Heart right ventricle (tissue), 16 donors: ENCODE measurements around the gene TNMD. TPM values are rescaled to one million over a fixed set of nuclear protein-coding genes. Genes with fewer than 3 reads are reported as not detected.

ENCODE experiments used
- ATAC-seq, 8 donors: fragments of 200-7000 bp; cut with Tn5 transposase; one replicate each; pipeline ENCODE4 v1.9.1; 2020; ENCODE audit warnings: mild to moderate bottlenecking in 8 of 8, moderate library complexity in 8 of 8, moderate number of reproducible peaks in 1 of 8
- DNase-seq, 2 donors: peaks; one replicate each; pipeline ENCODE4 v3.0.0-alpha.2; 2020
- H3K27ac ChIP-seq, 10 donors: fragments of 200-600 bp; sonication (generic) in 2 of 10; one replicate each; pipeline versions ENCODE4 v1.5.0 to v1.8.0; 2020 to 2022; ENCODE audit warnings: mild to moderate bottlenecking in 3 of 10
- H3K27me3 ChIP-seq, 7 donors: fragments of 200-600 bp; one replicate each; pipeline ENCODE4 v1.8.0; 2021 to 2022; ENCODE audit warnings: mild to moderate bottlenecking in 2 of 7
- H3K36me3 ChIP-seq, 9 donors: fragments of 200-600 bp; sonication (generic) in 1 of 9; one replicate each; pipeline versions ENCODE4 v1.5.0 to v1.8.0; 2020 to 2022; ENCODE audit warnings: mild to moderate bottlenecking in 2 of 9
- H3K4me1 ChIP-seq, 9 donors: fragments of 200-600 bp; sonication (generic) in 1 of 9; one replicate each; pipeline versions ENCODE4 v1.5.0 to v1.8.0; 2020 to 2022; ENCODE audit warnings: mild to moderate bottlenecking in 4 of 9
- H3K4me3 ChIP-seq, 10 donors: fragments of 200-600 bp; sonication (generic) in 2 of 10; one replicate each; pipeline versions ENCODE4 v1.5.0 to v1.8.0; 2020 to 2022; ENCODE audit warnings: mild to moderate bottlenecking in 7 of 10, moderate library complexity in 2 of 10
- H3K9me3 ChIP-seq, 11 donors: fragments of 200-600 bp in 10 of 11; sonication (generic) in 2 of 11; one replicate each; pipeline versions ENCODE4 v1.5.0 to v1.8.0; 2013 to 2022; ENCODE audit warnings: mild to moderate bottlenecking in 2 of 11, control low read depth in 1 of 11, moderate library complexity in 1 of 11
- WGBS, 2 donors: extraction: QIAGEN DNeasy Blood & Tissue Kit; methylation state at CpG; one replicate each; pipeline ENCODE4 v1.1.7; 2013; ENCODE audit warnings: inconsistent platforms in 1 of 2; 5-methylcytosine and 5-hydroxymethylcytosine counted together
- intact Hi-C, 10 donors: fragments of 100-400 bp; cut with DNase I; formaldehyde crosslinking; loops; one replicate each; pipeline versions ENCODE4 v1.11.1 to v1.14.2; 2022
- polyA plus RNA-seq, 2 donors: library from polyadenylated mRNA; stranded (reverse); fragments of 200-250 nt; gene quantifications; one replicate each; pipeline ENCODE4 v1.2.3, GENCODE V29; 2013
- total RNA-seq, 10 donors: library from RNA; stranded (reverse); fragmentation: NEBNext Ultra II Directional in 3 of 10; extraction: Animal tissue kit (Norgen Biotek cat#: 25700) in 3 of 10; gene quantifications; one replicate each; pipeline versions ENCODE4 v1.2.1 to v1.2.4, GENCODE V29; 2021 to 2023
- TF ChIP-seq, protein P1 (sequence below), 9 donors: fragments of 200-600 bp; sonication (generic) in 2 of 9; IDR thresholded peaks; one replicate each; pipeline versions ENCODE4 v1.5.0 to v1.8.0; 2021 to 2022; ENCODE audit warnings: antibody characterized with exemption in 9 of 9, mild to moderate bottlenecking in 5 of 9, moderate library complexity in 1 of 9
- donor health status: Arrhythmogenic right ventricular cardiomyopathy.
- donor health status: ischemic (EF 13 %, LVEDD 7.1; RV severe dilation, severe dysfunction).
- donor health status: healthy with polysubstance abuse.
- donor health status: DM: no; HTN: yes; CAD: no.
- donor health status: DM: no; HTN: no; CAD: no.
- donor health status: ischemic (EF 25% LVEDD 6.9; RV normal size, moderate dysfunction).
- donor health status: ischemic (EF 25% LVEDD 5.7; RV mildly dilated, moderate dysfunction).
- donor health status: healthy.
- donor health status: DM: yes; HTN: yes; CAD: no.
- donor health status: Ischemic cardiomyopathy.
- donor health status: ischemic (EF 35%, LVEDD 5.7; RV mildly dilated, moderate dysfunction).
- donor health status: nonischemic (EF 11% LVEDD 7.7; RV severe dilation, severe dysfunction).
- donor health status: DM: yes; HTN: yes; CAD: no.
- donor health status: PGD.
- donor health status: ischemic (EF 29% LVEDD 5.4; RV normal size, mild dysfunction).
- donor health status: nonischemic (EF 23%, LVEDD 6.1; RV moderate dilation, normal function).

The TNMD gene
- total and polyA plus RNA-seq, 12 donors, result 0.10 to 1.6 (median 0.62) TPM; not detected in 3

- Histone ChIP-seq H3K4me3 (no peak overlapping the region), H3K9me3 (no peaks in the 10 kb centered on the region), H3K36me3 (no peaks in the 10 kb centered on the region), H3K27ac (no peak overlapping the region), H3K4me1 (no peaks in the 10 kb centered on the region), H3K27me3 (peaks cover 0 to 61% (median 0%) of the 10 kb centered on the region in 7 donors)
- intact Hi-C loops, result loop anchor here in 1 of 10 donors (10.0 kb wide), 1 partner anchor 155 kb away; no protein-coding TSS in a partner anchor
- DNase-seq (no peak), ATAC-seq (no peak)
- 92 to 97% methylated on average over 9 of the region's 9 CpGs for WGBS, 2 donors
- TF ChIP-seq, protein P1, sequence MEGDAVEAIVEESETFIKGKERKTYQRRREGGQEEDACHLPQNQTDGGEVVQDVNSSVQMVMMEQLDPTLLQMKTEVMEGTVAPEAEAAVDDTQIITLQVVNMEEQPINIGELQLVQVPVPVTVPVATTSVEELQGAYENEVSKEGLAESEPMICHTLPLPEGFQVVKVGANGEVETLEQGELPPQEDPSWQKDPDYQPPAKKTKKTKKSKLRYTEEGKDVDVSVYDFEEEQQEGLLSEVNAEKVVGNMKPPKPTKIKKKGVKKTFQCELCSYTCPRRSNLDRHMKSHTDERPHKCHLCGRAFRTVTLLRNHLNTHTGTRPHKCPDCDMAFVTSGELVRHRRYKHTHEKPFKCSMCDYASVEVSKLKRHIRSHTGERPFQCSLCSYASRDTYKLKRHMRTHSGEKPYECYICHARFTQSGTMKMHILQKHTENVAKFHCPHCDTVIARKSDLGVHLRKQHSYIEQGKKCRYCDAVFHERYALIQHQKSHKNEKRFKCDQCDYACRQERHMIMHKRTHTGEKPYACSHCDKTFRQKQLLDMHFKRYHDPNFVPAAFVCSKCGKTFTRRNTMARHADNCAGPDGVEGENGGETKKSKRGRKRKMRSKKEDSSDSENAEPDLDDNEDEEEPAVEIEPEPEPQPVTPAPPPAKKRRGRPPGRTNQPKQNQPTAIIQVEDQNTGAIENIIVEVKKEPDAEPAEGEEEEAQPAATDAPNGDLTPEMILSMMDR (IDR thresholded peaks at IDR 0.05), result no peak
These were observed 14.7 kb downstream of the TNMD start for GRCh38 chrX:100599456-100599855.

DNA sequence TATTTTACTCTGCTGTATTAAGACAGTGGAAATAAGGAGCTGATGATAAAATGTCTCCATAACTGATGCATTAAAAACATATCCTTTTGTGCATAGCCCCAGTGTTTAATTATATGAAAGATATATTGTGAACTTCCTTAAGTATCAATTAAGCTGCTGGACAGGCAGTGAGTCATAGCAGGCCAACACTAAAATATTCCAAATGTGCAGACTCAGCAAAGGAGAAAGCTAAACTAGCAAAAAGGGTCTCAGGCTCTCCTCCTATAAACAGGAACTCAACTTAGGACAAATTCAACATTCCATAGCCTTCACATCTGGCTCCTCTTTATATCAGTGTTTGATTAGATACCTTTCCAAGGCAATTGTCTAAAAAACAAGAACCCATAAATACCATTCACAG lies 15.6 kb downstream of the TNMD start:
- Histone ChIP-seq H3K4me1 (no peaks in the 10 kb centered on the region), H3K4me3 (no peak overlapping the region), H3K27me3 (peaks cover 0 to 60% (median 0%) of the 10 kb centered on the region in 7 donors), H3K36me3 (no peaks in the 10 kb centered on the region), H3K27ac (no peak overlapping the region), H3K9me3 (no peaks in the 10 kb centered on the region)
- intact Hi-C loops, result no loop called here
- TF ChIP-seq, protein P1 (IDR thresholded peaks at IDR 0.05), result no peak
- ATAC-seq (no peak), DNase-seq (no peak)

DNA sequence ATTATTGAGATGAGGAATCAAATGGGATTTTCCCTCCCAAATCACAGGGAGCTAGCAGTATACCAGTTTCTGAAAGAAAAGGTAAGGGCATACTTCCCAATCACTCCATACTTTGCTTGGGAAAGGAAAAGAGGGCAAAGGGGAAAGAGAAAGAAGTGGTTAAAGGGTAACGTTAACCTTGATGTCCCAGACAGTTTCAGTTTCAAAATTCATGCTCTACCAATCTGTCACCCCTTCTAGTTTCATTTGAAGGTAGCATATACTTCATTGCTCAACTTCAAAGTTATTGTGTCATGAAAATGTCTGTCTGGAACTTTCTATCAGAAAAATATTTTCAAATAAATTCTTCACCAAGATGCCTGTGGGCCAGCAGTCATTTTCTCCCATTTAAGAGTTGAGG lies 16.0 kb downstream of the TNMD start:
- H3K4me1 ChIP-seq, result no peaks in the 10 kb centered on the region
- H3K27me3 ChIP-seq, result peaks cover 0 to 62% (median 0%) of the 10 kb centered on the region in 7 donors
- DNase-seq (no peak), ATAC-seq (no peak)
- no peak overlapping the region for H3K27ac ChIP-seq
- no peaks in the 10 kb centered on the region for H3K36me3 ChIP-seq
- TF ChIP-seq, protein P1 (IDR thresholded peaks at IDR 0.05), result no peak
- no peaks in the 10 kb centered on the region for H3K9me3 ChIP-seq
- intact Hi-C loops, result no loop called here
- 56 to 89% methylated on average over 1 of the region's 1 CpG for WGBS, 2 donors
- no peak overlapping the region for H3K4me3 ChIP-seq

- peaks cover 0 to 76% (median 0%) of the 10 kb centered on the region in 7 donors for H3K27me3 ChIP-seq
- no peaks in the 10 kb centered on the region for H3K4me1 ChIP-seq
- intact Hi-C loops, result no loop called here
- no peaks in the 10 kb centered on the region for H3K9me3 ChIP-seq
- TF ChIP-seq, protein P1 (IDR thresholded peaks at IDR 0.05), result no peak
- no peaks in the 10 kb centered on the region for H3K36me3 ChIP-seq
- WGBS, 2 donors, result 80 to 82% methylated on average over 1 of the region's 1 CpG
- H3K27ac ChIP-seq, result no peak overlapping the region
- DNase-seq (no peak), ATAC-seq (no peak)
- H3K4me3 ChIP-seq, result no peak overlapping the region
These were observed 22.0 kb downstream of the TNMD start for GRCh38 chrX:100606753-100607152.
